Measurements from ENCODE around the gene MEF2D. TPM values are rescaled to one million over a fixed set of nuclear protein-coding genes. Genes with fewer than 3 reads are reported as not detected.

The MEF2D gene
- total RNA-seq, 6 donors from 2014 or later = 42.7 to 146 (median 58.7) TPM

DNA sequence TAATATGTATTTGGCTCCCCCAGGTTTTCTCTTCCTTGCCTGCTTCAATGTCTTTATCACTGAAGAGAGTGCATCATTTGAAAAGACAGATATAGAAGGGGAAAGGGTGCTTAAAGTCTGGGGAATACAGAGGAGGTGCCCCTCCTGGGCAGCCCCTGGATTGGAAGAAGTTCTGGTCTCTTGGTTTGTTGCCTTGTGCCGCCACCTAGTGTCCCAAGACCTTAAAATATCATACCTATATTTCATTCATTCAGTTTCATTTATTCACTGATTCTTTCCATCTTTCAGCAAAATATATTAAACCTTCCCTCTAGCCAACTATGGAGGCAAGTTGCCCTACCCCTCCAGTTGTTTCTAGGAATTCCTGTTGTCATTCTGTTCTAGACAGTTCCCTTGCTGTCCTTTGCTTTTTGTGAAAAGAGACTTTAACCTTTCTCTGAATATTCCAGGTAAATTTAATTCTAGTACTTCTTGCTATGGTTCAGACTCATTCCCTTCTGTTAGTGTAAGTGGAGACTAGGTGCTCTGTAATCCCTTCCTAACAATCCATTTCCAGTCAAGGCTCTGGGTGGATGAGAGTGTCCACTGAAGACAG, 56.1 kb downstream of the MEF2D start:
- WGBS, 2 donors = 14 to 18% methylated on average over 1 of the region's 1 CpG
- DNase-seq = no peak
- H3K27me3 ChIP-seq = peaks cover 0 to 30% (median 17%) of the 10 kb centered on the region in 4 donors
- TF ChIP-seq POLR2AphosphoS5 (IDR thresholded peaks at IDR 0.05) (no peak), POLR2A (IDR thresholded peaks at IDR 0.05) (no peak), EP300 (IDR thresholded peaks at IDR 0.05) (no peak)
- TF ChIP-seq, protein P1, sequence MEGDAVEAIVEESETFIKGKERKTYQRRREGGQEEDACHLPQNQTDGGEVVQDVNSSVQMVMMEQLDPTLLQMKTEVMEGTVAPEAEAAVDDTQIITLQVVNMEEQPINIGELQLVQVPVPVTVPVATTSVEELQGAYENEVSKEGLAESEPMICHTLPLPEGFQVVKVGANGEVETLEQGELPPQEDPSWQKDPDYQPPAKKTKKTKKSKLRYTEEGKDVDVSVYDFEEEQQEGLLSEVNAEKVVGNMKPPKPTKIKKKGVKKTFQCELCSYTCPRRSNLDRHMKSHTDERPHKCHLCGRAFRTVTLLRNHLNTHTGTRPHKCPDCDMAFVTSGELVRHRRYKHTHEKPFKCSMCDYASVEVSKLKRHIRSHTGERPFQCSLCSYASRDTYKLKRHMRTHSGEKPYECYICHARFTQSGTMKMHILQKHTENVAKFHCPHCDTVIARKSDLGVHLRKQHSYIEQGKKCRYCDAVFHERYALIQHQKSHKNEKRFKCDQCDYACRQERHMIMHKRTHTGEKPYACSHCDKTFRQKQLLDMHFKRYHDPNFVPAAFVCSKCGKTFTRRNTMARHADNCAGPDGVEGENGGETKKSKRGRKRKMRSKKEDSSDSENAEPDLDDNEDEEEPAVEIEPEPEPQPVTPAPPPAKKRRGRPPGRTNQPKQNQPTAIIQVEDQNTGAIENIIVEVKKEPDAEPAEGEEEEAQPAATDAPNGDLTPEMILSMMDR (IDR thresholded peaks at IDR 0.05) = peak in 2 of 6 experiments; percentile 12 to 14
- no peaks in the 10 kb centered on the region for H3K36me3 ChIP-seq
- ATAC-seq (ENCODE audit: low FRiP score in 2 of 2) = no peak
- H3K4me3 ChIP-seq = no peak overlapping the region
- H3K4me1 ChIP-seq = peaks cover 0 to 7% (median 4%) of the 10 kb centered on the region in 4 donors
- H3K9me3 ChIP-seq = no peaks in the 10 kb centered on the region
- H3K27ac ChIP-seq = no peak overlapping the region

DNA sequence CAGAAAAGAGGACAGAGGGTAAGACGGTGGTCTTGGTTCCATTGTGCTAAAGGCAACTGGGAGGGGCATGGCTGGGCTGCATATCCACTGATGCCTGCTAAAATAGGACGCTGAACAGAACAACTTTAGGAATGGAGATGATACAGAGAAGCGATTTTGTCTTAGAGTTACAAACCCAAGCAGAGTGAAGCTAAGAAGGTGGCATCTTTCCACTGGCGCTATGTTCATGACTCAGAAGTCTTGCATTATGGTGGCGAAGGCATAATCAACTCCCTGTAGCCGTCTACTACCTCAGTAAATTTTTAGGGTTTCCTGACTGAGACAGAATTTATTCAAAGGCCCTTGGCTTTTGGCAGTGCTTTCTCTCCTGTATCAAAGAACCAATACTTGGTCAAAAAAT, 57.3 kb downstream of the MEF2D start:
- Histone ChIP-seq H3K4me1 (peaks cover 0 to 7% (median 4%) of the 10 kb centered on the region in 4 donors), H3K4me3 (no peak overlapping the region), H3K36me3 (no peaks in the 10 kb centered on the region), H3K9me3 (no peaks in the 10 kb centered on the region), H3K27me3 (peaks cover 0 to 41% (median 24%) of the 10 kb centered on the region in 4 donors), H3K27ac (no peak overlapping the region)
- 58 to 63% methylated on average over 6 of the region's 6 CpGs for WGBS, 2 donors
- TF ChIP-seq, protein P1 (IDR thresholded peaks at IDR 0.05) = no peak
- TF ChIP-seq POLR2AphosphoS5 (IDR thresholded peaks at IDR 0.05) (no peak), POLR2A (IDR thresholded peaks at IDR 0.05) (no peak), EP300 (IDR thresholded peaks at IDR 0.05) (no peak)
- DNase-seq (no peak), ATAC-seq (ENCODE audit: low FRiP score in 2 of 2) (no peak)

DNA sequence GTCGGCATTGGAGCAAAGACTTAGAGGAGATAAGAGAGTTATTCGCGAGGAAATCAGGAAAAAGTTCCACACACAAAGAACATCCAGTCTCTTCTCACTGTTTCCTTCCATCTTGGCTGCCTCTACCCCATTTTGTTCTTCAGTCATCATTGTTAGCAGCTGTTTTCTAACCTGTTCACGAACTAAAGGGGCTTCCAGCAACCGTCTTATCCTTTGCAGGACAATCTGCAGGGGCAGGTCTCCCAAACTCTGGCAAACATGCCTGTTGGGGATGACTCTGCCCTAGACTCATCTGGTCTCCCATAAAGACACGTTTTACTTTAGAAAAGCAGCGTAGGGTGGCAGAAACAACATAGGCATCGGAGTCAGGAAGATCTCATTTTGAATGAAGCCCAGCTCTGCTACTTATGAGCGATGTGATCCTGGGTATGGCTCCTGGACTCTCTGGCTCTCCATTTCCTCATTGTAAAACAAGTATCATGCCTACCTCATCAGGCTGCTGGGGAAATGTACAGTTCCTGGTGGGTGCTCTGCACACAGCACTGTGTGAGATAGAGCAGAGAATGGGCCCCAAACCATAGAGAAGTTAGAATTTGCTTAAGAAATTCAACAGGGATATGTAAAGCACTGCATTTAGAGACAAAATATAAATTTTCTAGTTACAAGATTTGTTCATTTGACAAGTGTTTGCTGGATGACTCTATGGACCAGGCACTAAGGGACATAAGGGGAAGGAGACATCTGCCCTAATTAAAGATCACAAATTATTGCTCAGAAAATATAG, 59.7 kb downstream of the MEF2D start:
- no peaks in the 10 kb centered on the region for H3K9me3 ChIP-seq
- ATAC-seq (ENCODE audit: low FRiP score in 2 of 2) (no peak), DNase-seq (no peak)
- H3K4me1 ChIP-seq = peaks cover 10 to 18% (median 14%) of the 10 kb centered on the region in 4 donors
- H3K27me3 ChIP-seq = peaks cover 4 to 59% (median 35%) of the 10 kb centered on the region in 4 donors
- WGBS, 2 donors = 15 to 24% methylated on average over 8 to 9 of the region's 9 CpGs
- H3K27ac ChIP-seq = no peak overlapping the region
- H3K36me3 ChIP-seq = no peaks in the 10 kb centered on the region
- H3K4me3 ChIP-seq = no peak overlapping the region
- TF ChIP-seq POLR2A (IDR thresholded peaks at IDR 0.05) (no peak), POLR2AphosphoS5 (IDR thresholded peaks at IDR 0.05) (no peak), EP300 (IDR thresholded peaks at IDR 0.05) (no peak)
- TF ChIP-seq, protein P1 (IDR thresholded peaks at IDR 0.05) = no peak

DNA sequence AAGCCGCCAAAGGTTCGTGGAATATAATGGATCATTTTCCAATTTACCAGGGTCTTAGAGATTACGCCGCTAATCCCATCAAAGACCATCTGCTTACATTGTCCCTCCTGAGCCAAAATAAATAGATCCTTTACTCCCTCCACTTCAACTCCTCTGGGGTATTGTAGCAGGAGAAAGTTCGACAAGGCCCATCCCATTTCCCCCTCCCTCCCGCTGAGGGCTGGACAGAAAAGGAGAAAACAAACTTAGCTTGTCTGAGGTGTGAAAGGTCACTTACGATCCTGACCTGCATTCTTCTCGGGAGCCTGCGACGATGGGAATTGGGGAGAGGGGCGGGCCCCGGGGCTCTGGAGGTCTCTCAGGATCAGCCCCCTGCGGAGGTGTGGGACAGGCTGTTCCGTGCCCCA, 60.8 kb downstream of the MEF2D start:
- H3K9me3 ChIP-seq = no peaks in the 10 kb centered on the region
- ATAC-seq (ENCODE audit: low FRiP score in 2 of 2) (no peak), DNase-seq (no peak)
- TF ChIP-seq EP300 (IDR thresholded peaks at IDR 0.05) (no peak), POLR2A (IDR thresholded peaks at IDR 0.05) (no peak), POLR2AphosphoS5 (IDR thresholded peaks at IDR 0.05) (no peak)
- TF ChIP-seq, protein P1 (IDR thresholded peaks at IDR 0.05) = no peak
- 8 to 9% methylated on average over 14 of the region's 14 CpGs for WGBS, 2 donors
- H3K27me3 ChIP-seq = peaks cover 4 to 69% (median 42%) of the 10 kb centered on the region in 4 donors
- H3K4me1 ChIP-seq = peaks cover 16 to 21% (median 18%) of the 10 kb centered on the region in 4 donors
- no peaks in the 10 kb centered on the region for H3K36me3 ChIP-seq
- H3K27ac ChIP-seq = no peak overlapping the region
- H3K4me3 ChIP-seq = no peak overlapping the region
